ENCODE results near the gene LHX2.

- TF ChIP-seq CTCF (IDR thresholded peaks at IDR 0.05), result no peak
- no peak for TF ChIP-seq POLR2A (IDR thresholded peaks at IDR 0.05)
Measured at GRCh38 chr9:124012368-124013301, 1.1 kb downstream of the LHX2 start.

Data from esophagus squamous epithelium (tissue), 4 donors.